Activated T-helper 9 cell treated with anti-CD3 and anti-CD28 coated beads, Interleukin-2, amount 50 U/mL, for 16 hours (primary cell): ENCODE data around the gene KIAA1217.

Experiments used
- DNase-seq: peaks from one replicate; pipeline ENCODE4 v3.0.0-alpha.2; 2020; ENCODE audit warnings: low read depth

Gene KIAA1217

GRCh38 chr10:24552346-24553016 lies 343.5 kb downstream of the KIAA1217 start:
- DNase-seq = no peak

GRCh38 chr10:24553051-24553612 lies 344.2 kb downstream of the KIAA1217 start:
- DNase-seq = no peak

- no peak for DNase-seq
These were observed 345.1 kb downstream of the KIAA1217 start for GRCh38 chr10:24554036-24554435.

- DNase-seq = no peak
These were observed 347.3 kb downstream of the KIAA1217 start for GRCh38 chr10:24556126-24556749.

- DNase-seq = no peak
These were observed 348.1 kb downstream of the KIAA1217 start for GRCh38 chr10:24556750-24557742.

- no peak for DNase-seq
These were observed 352.5 kb downstream of the KIAA1217 start for GRCh38 chr10:24561453-24561852.

- DNase-seq = no peak
These were observed 359.1 kb downstream of the KIAA1217 start for GRCh38 chr10:24568042-24568441.

- DNase-seq = no peak
These were observed 360.4 kb downstream of the KIAA1217 start for GRCh38 chr10:24569330-24569796.

GRCh38 chr10:24569828-24570657 lies 361.1 kb downstream of the KIAA1217 start:
- DNase-seq = no peak

GRCh38 chr10:24570658-24571426 lies 361.9 kb downstream of the KIAA1217 start:
- DNase-seq = no peak

- DNase-seq = no peak
These were observed 363.0 kb downstream of the KIAA1217 start for GRCh38 chr10:24571870-24572450.

- no peak for DNase-seq
These were observed 365.2 kb downstream of the KIAA1217 start for GRCh38 chr10:24574161-24574560.

GRCh38 chr10:24574578-24575155 lies 365.7 kb downstream of the KIAA1217 start:
- no peak for DNase-seq

GRCh38 chr10:24575481-24576002 lies 366.6 kb downstream of the KIAA1217 start:
- DNase-seq = no peak

- no peak for DNase-seq
These were observed 370.5 kb downstream of the KIAA1217 start for GRCh38 chr10:24579448-24579847.

GRCh38 chr10:24579906-24580305 lies 371.0 kb downstream of the KIAA1217 start:
- no peak for DNase-seq

- no peak for DNase-seq
These were observed 380.3 kb downstream of the KIAA1217 start for GRCh38 chr10:24589265-24589664.

GRCh38 chr10:24590697-24591457 lies 381.9 kb downstream of the KIAA1217 start:
- no peak for DNase-seq
